Vagina (tissue), 2 donors: Measurements from ENCODE around the gene RAB3IL1.

Experiments
- CTCF ChIP-seq, 3 experiments: fragments of 450-650 bp in 2 of 3; fragments of 200-600 bp in 1 of 3; sonication (generic) in 1 of 3; IDR thresholded peaks; one replicate each; pipeline ENCODE4 v1.5.1; 2017 to 2019; ENCODE audit warnings: antibody characterized with exemption in 3 of 3, mild to moderate bottlenecking in 2 of 3, moderate library complexity in 2 of 3
- POLR2AphosphoS5 ChIP-seq, 2 donors: sonication (generic); formaldehyde crosslinking; IDR thresholded peaks; one replicate each; pipeline ENCODE4 v1.9.0; 2017; ENCODE audit warnings: antibody characterized with exemption in 2 of 2, mild to moderate bottlenecking in 2 of 2, low read depth in 1 of 2; ENCODE audit not compliant: insufficient read depth in 1 of 2

GRCh38 chr11:61948505-61948904 is 31.1 kb upstream of the RAB3IL1 start:
- no peak for TF ChIP-seq CTCF (IDR thresholded peaks at IDR 0.05)
- TF ChIP-seq POLR2AphosphoS5 (IDR thresholded peaks at IDR 0.05; ENCODE audit: insufficient read depth in 1 of 2, low read depth in 1 of 2) = no peak
